T-helper 2 cell treated with Interferon-gamma antibody and Interleukin-4, amounts not matched to agents 100 ng/mL and 5 ng/mL, for 36 hours (primary cell): ENCODE data around the gene ARF1. TPM values are rescaled to one million over a fixed set of nuclear protein-coding genes. Genes with fewer than 3 reads are reported as not detected.

ENCODE experiments used
- intact Hi-C: fragments of 100-400 bp; cut with micrococcal nuclease; formaldehyde crosslinking; loops from one replicate; pipeline ENCODE4 v1.15.1; 2023
- total RNA-seq: library from RNA; stranded (reverse); gene quantifications from 2 replicates; pipeline ENCODE4 v1.2.3, GENCODE V29; 2022

The ARF1 gene
- total RNA-seq, 1 donor from 2014 or later: 347 TPM

DNA sequence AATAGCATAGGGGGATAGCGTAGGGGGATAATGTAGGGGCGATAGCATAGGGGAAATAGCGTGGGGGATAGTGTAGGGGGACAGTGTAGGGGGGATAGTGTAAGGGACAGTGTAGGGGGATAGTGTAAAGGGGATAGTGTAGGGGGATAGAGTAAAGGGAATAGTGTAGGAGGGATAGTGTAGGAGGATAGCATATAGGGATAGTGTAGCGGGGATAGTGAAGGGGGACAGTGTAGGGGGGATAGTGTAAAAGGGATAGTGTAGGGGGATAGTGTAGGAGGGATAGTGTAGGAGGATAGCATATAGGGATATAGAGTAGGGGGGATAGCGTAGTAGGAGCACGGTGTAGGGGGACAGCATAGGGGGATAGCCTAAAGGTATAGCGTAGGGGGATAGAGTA lies 14.1 kb upstream of the ARF1 start:
- intact Hi-C loops: no loop called here

DNA sequence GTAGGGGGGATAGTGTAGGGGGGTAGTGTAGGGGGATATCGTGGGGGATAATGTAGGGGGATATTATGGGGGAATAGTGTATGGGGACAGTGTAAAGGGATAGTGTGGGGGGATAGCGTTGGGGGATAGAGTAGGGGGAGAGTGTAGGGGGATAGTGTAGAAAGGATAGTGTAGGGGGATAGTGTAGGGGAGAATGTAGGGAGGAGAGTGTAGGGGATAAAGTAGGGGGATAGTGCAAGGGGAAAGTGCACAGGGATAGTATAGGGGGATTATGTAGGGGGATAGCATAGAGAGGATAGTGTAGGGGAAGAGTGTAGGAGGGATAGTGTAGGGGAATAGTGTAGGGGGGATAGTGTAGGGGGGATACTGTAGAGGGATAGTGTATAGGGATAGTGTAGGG lies 12.3 kb upstream of the ARF1 start:
- intact Hi-C loops: no loop called here

DNA sequence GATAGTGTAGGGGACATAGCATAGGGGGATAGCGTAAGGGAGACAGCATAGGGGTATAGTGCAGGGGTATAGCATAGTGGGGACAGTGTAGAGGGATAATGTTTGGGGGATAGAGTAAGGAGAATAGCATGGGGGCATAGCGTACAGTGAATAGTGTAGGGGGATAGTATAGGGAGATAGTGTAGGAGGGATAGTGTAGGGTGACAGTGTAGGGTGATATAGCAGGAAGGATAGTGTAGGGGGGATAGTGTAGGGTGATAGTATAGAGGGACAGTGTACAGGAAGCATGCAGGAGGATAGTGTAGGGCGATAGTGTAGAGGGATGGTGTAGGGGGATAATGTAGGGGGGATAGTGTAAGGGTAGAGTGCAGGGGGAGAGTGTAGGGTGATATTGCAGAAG lies 11.7 kb upstream of the ARF1 start:
- intact Hi-C loops: no loop called here

DNA sequence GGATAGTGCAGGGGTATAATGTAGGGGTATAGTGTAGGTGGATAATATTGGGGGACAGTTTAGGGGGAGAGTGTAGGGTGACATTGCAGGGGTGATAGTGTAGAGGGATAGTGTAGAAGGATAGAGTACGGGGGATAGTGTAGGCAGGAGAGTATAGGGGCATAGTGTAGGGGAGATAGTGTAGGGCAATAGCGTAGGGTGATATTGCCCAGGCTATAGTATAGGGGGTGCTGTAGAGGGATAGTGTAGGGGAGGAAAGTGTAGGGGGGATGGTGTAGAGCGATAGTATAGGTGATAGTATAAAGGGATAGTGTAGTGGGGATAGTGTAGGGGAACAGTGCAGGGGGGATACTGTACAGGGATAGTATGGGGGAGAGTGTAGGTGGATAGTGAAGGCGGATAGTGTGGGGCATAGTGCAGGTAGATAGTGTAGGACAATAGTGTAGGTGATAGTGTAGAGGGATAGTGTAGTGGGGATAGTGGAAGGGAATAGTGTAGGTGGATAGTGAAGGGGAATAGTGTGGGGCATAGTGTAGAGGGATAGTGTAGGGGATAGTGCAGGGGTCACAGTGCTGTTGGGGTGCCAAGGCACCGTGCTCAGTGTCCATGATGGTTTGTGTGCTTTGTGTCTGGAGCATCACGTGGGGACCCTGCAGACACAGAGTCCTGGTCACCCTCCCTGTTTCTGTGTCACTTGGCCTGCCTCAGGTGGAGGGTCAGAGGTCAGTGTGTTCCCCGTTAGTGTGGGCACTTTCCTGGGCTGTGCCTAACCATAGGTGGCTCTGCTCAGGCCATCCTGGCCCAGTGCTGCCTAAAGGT lies 10.5 kb upstream of the ARF1 start:
- intact Hi-C loops: no loop called here

DNA sequence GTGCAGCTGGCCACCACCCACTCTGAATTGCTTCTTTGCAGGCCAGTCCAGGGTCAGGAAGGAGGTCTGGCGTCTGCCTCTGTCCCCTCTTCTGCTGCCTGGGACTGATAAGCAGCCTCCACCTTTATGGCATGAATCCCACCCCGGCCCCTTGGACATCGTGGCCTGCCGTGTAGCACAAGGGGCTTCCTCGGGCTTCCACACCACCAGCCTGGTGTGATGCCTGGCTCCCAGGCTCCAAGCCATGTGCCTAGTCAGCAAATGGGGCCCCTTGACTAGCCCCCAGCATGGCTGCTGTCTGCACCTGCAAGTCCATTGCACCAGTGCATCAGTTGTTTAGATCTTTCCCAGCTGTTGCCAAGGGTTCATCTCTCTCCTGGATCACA lies 9.9 kb upstream of the ARF1 start:
- intact Hi-C loops: no loop called here

DNA sequence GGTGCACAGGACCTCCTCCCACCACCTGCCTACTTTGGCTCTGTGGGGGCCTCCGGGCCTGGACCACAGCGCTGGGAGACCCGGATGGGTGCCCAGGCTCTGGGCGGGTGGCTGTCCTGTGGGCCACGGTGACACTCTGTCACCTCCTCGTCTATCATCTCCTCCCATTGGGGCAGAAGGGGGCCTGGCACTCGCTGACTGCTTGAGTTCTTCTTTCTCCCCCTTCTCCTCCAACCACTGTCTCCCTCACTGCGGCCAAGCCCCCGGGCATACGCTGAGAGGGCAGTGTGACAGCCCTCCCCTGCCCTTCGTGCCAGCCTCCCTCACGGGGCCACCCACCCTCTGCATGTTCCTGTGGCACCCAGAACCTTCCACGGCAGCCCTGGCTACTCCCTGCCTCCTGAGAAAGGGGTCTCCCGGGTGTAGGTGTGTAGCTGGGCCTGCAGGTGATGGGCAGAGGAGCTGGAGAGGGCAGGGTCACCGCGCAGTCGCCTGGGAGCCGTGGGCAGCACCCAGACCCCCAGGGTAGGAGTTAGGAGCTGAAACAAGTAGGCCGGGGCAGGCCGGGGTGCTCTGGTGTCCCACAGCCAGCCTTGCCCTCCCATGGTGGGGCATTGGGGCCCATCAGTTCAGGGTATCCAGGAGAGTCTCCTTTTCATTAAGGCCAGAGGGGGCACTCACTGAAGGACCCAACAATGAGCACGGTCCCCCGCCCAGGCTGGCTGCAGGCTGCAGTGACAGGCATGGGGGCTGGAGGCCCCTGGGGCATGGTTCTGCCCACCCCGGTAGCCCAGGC lies 9.2 kb upstream of the ARF1 start:
- intact Hi-C loops: no loop called here

DNA sequence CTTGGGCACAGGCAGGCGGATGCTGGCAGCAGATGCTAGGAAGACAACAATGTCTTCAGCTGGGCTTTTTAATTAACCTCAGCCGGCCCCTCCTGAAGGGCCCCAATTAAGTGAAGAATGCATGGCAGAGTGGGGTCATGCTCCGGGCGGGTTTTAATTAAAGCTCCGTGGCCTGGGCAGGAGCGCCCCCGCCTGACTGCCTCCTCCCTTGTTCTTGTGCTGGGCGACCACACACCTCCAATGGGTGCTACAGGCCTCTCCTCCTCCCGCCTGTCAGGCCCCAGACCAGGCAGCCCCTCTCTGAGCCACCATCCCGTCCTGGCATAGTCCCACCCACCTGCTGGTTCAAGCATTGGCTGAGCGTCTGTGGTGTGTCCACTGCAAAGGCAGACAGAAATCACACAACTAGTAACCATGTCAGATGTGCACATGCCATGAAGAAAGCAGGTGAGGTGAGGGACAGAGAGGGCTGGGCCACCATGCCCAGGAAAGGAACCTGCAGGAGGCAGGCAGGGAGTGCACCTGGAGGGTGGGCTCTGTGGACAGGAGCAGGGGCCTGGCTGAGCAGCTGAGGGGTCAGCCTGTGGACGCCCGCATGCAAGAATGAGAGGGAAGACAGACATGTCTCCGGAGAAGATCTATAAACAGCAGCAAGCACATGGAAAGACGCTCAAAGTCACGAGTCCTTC lies 8.5 kb upstream of the ARF1 start:
- intact Hi-C loops: no loop called here

DNA sequence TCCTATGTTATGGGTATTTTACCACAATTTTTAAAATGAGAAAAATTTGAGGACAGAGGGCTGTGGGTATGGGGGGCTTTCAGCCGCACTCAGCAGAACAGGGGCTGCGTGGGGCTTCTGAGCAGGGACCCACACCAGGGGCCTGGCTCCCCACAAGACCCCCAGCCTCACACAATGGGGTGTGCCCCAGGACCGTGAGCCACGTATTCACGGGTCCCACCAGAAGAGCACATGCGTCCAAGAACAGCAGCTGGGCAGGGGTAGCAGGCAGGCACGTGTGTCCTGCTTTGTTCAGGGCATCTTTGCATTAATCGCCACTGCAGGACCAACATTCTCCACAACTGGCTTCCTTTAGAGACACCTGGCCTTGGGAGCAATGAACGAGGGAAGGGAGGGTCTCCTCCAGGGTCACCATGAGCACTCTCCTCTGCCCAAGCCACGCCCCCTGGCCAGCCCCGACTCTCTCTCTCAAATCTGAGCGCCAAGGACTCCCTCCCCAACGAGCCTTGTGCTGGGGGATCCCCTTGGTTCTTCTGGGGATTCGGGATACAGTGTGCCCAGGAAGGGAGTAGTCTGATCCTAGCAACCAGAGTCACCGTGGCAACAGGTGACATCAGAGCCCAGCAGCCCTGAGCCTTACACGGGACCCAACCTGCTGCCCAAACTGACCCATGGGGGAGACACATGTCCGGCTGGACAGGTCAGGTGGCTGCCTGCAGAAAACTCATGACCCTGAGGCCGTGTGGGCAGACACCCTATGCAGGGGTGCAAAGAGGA lies 7.4 kb upstream of the ARF1 start:
- intact Hi-C loops: no loop called here

DNA sequence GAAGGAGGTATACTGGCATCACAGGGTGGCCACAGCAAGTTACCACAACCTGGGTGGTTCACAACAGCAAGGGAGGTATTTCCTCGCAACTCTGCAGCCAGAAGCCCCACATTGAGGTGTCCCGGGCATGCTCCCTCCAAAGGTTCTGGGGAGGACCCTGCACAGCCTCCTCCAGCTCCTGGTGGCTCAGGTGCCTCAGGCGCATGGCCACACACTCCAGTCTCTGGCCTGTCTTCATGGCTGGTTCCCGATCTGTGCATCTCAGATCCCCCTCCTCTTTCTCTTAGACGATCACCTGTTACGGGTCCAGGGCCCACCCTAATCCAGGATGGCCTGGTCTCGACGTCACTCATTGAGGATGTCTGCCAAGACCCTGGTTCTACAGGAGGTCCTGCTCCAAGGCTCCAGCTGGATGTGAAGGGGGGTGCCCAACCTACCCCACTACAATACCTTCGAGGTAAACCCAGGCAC lies 6.7 kb upstream of the ARF1 start:
- intact Hi-C loops: no loop called here

DNA sequence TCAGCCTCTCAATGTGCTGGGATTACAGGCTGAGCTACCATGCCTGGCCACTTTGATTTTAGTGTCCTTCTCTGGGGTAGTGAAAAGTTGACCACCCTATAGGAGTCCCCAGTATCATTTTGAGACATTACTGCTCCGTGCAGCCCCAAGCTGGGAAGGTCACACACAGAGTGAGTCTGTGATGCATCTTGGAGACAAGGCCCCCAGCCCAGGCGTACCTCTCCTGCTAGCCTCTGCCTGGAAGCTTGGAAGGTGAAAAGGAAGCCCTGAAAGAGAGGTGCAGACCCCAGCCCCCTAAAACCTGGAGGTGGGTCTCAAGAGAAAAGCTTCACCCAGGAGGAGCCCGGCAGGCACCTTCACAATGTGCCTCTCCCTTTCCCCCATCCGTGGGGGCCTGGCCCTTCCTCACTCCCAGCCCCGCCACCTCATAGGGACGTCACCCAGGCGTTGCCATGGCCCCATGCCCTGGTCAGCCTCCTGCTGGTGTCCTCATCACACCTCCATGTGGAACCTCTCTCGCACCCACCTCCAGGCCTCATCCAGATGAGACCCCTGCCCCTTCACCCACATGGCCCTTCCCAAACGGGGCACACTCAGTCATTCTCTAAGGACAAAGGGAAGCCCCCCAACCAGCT lies 5.6 kb upstream of the ARF1 start:
- intact Hi-C loops: no loop called here

DNA sequence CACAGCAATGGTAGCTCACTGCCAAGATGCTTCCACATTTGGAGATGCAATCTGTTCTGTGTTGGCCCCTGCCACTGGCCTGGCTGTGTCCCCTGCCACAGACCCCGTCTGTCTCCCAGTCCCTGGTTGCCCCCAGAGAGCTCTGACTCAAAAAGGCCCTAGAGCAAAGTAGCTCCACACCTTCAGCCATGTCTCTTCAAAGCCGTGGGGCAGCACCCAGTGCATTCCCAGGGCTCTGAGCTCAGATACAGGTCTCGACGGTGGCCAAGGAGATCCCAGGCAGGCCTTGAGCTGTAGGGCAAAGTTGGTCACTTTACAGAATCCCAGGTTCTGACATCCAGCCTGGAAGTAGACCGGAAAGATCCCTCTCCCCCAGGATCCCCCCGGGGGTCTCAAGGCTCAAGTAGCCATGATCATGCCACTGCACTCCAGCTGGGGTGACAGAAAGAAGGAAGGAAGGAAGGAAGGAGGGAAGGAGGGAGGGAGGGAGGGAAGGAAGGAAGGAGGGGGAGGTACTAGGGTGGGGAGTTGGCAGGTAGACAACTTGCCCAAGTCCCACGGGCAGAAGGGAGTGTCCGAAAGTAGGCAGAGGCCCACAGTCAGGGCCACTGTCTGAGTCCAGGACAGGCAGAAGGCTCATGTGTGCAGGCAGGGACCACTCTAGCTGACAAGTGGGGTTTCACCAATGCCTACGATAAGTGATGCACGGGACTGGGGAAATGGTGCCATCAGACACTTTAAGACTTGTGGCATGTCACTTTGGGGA lies 4.8 kb upstream of the ARF1 start:
- intact Hi-C loops: no loop called here

DNA sequence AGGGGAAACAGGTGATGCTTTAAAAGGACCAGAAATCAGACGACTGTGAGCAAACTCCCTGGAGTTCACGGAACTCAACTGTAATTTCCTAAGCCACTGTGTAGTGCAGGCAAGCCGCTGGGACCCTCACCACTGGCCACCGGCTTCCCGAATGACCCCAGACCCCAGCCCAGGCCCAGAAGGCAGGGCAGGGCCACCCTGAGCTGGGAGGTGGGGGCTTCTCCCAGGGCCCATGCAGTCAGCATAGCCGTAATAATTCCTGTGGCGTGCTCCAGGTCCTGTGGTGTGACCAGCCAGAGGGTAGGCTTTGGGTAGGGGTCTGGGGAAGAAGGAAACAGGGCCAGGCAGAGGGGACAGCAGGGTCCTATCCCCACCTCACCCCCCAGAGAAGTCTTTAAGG lies 3.5 kb upstream of the ARF1 start:
- intact Hi-C loops: no loop called here

DNA sequence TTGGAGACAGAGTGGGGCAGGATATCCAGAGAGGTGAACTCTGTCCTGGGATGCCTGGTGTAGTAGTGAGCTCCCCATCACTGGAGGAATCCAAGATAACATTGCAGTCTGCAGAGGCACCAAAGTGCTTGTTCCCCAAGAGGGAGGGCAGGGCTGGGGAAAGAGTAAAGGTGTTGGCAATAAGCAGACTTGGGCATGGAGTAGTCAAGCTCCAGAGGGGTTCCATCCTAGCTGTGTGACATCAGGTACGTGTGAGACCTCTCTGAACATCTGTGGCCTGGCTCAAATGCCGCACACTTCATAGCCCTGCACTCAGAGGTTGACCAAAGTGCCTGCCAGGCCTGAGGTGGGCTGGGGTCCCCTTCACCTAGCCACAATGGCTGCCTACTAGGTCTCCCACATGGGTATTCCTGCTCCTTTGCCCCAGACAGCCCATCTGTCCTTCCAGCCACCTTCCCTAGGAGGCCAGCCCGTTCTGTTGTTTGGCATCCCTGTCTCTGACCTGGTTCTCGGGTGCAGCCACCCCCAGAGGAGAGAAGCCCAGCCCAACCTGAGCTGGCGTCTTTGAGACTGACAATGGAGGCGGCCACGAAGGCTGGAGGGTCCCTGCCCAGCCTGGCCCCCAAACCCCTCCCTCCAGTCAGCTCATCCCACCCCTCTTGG lies 2.8 kb upstream of the ARF1 start:
- intact Hi-C loops: loop anchor here (5.0 kb wide), 2 partner anchors 378 to 517 kb away; partner anchors contain the start of gene ZNF678

DNA sequence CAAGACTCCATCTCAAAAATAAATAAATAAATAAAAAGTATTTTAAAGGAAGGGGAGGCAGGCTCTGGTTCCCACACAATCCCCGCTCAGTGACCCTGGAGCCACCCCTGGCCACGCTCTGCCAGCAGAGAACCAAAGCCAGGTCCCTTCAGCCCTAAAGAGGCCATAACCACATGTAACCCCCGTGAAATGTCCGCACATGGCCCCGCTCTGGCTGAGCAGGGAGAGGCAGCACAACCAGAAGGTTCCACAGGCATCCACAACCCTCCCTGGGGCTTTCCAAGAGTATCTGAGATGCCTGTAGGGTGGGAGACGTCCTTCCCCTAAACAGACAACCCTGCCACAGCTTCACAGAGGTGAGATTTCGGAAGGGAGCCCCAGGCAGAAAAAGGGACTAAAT lies 1.4 kb upstream of the ARF1 start:
- intact Hi-C loops: loop anchor here (5.0 kb wide), 2 partner anchors 376 to 519 kb away; partner anchors contain the start of gene ZNF678

DNA sequence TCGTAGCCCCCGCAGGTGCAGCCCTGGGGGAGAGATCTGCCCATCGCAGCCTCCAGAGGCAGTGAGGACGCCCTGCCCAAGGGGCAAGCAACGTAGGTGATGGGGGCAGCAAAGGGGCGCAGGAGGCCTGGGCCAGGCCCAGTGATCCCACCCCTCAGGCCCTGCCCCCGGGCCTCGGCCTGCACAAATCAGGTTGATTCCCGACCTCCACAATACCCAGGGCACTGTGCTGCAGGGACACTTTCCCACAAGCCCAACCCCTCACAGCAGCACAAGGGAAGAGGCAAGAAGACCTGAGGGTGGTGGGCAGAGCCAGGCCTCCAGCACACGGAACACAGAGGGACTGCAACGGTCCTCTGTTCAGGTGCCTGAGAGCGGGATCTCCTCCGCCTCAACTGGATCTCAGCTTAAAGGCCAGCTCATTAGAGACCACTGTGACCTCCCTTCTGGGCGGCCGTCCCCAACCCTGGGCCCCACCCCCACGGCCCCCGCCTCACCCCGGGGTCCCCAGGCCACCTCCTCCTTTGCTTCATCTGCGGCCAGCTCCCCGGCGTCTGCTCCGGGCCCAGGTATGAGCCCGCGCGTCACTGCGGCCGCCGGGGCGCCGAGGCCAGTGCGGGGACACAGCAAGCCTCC lies 812 bp upstream of the ARF1 start:
- intact Hi-C loops: loop anchor here (1.0 to 5.0 kb wide), 11 partner anchors 22 to 539 kb away; partner anchors contain the start of genes C1orf35, GUK1, JMJD4 and MRPL55

DNA sequence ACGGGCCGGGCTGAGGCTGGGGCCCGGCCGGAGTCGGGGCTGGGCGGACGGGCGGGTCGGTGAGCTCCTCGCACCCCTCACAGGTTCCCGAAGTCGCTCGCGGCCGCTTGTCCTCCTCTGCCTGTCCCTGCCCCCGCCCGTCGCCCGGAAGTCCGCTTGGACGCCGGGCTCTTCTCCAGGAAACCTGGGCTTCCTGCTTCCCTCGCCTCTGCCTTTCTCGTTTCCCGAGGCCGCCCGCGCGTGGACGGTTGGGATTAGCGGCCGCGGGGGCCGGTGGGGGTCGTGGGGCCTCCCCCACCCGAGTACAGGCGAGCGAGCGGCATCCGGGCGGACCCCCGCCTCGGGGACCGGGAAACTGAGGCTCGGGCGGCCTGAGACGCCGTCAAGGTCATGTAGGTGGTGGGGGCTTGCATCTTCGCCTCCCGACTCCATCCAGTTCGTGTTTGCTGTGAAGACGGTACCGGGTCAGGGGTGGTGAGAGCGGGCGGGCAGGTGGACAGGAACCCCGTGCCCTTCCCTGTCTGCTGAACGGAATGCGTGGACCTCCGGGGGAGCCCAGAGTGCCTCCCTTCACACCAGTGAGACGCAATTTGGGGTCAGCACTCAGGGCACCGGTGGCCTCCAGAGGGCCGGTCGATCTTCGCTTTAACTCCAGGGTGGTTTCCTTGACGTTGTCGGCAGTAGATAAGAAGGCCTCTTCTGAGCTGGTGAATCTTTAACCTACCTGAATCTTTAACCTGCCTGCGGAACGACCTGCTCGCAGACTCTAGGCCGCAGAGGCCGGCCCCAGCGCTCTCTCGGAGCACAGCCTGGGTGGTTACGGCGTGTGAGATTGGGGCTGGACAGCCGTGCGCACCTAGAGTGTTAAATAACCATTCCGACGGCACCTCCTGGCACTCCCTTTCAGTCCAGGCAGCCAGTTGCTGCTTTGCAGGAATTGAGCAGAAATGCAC lies 686 bp downstream of the ARF1 start:
- intact Hi-C loops: loop anchor here (1.0 to 5.0 kb wide), 11 partner anchors 20 to 540 kb away; partner anchors contain the start of genes C1orf35, GUK1, JMJD4 and MRPL55

DNA sequence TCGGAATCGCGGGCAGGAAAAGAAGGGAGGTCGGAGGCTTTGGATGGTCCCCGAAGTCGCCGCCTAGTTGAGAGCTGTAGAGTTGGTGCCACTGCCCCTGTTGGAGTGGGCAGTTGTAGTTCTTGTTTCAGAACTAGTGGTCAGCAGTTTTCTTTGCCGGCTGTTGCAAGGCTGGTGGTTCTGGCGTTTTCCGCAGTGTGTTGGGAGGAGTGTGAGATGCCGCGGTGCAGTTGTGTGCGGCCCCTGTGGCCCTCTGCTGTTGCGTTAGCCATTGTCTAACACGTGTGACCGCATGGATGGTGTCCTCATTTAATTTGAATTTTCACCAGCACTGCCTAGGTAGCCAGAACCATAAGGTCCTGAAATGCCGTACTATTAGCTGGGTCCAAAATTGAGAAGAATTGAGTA lies 1.4 kb downstream of the ARF1 start:
- intact Hi-C loops: loop anchor here (2.0 to 5.0 kb wide), 4 partner anchors 349 to 541 kb away; partner anchors contain the start of genes JMJD4, SNAP47 and ZNF678
